Stomach smooth muscle (tissue), 2 donors: ENCODE data around the gene FBXO39.
"Not testable (repeated sequence)": the region's sequence is repeated elsewhere in the genome, so short reads cannot be mapped to it uniquely, and the experiment has no call there.

Experiments
- H3K27ac ChIP-seq: one replicate; pipeline ENCODE4 v1.7.0; 2013; ENCODE audit warnings: mild to moderate bottlenecking, low read length, inconsistent platforms
- H3K27me3 ChIP-seq, 2 donors: one replicate each; pipeline ENCODE4 v1.7.0; 2013; ENCODE audit warnings: low read length in 2 of 2; ENCODE audit not compliant: insufficient read depth in 2 of 2, control insufficient read depth in 1 of 2
- H3K36me3 ChIP-seq, 2 donors: one replicate each; pipeline ENCODE4 v1.7.0; 2013; ENCODE audit warnings: low read length in 2 of 2; ENCODE audit not compliant: control insufficient read depth in 2 of 2, insufficient read depth in 2 of 2
- H3K4me1 ChIP-seq: one replicate; pipeline ENCODE4 v1.7.0; 2013; ENCODE audit warnings: low read length; ENCODE audit not compliant: control insufficient read depth, insufficient read depth
- H3K4me3 ChIP-seq, 2 donors: one replicate each; pipeline ENCODE4 v1.7.0; 2013; ENCODE audit warnings: low read length in 2 of 2
- H3K9ac ChIP-seq, 2 donors: one replicate each; pipeline ENCODE4 v1.7.0; 2013; ENCODE audit warnings: low read length in 2 of 2, mild to moderate bottlenecking in 1 of 2
- H3K9me3 ChIP-seq, 2 donors: one replicate each; pipeline ENCODE4 v1.7.0; 2013; ENCODE audit warnings: low read length in 2 of 2; ENCODE audit not compliant: control insufficient read depth in 2 of 2
- donor health status: healthy.
- donor health status: Pancreatic carcinoma.

Gene FBXO39

GRCh38 chr17:6756425-6757031 is 19.5 kb upstream of the FBXO39 start:
- Histone ChIP-seq H3K27ac (peak overlapping the region; percentile 80), H3K9me3 (no peaks in the 10 kb centered on the region), H3K27me3 (no peaks in the 10 kb centered on the region), H3K36me3 (peaks cover 9 to 18% of the 10 kb centered on the region in 2 donors), H3K4me1 (peaks cover 44% of the 10 kb centered on the region), H3K4me3 (peak overlapping the region; percentile 77 to 88), H3K9ac (peak overlapping the region; percentile 80)

GRCh38 chr17:6757747-6758146 is 18.3 kb upstream of the FBXO39 start:
- no peak overlapping the region for H3K27ac ChIP-seq
- H3K9me3 ChIP-seq, result no peaks in the 10 kb centered on the region
- H3K27me3 ChIP-seq, result no peaks in the 10 kb centered on the region
- no peak overlapping the region for H3K9ac ChIP-seq
- H3K4me1 ChIP-seq, result peaks cover 36% of the 10 kb centered on the region
- H3K36me3 ChIP-seq, result peaks cover 9 to 26% of the 10 kb centered on the region in 2 donors
- no peak overlapping the region for H3K4me3 ChIP-seq

- peaks cover 16 to 50% of the 10 kb centered on the region in 2 donors for H3K36me3 ChIP-seq
- H3K9me3 ChIP-seq, result no peaks in the 10 kb centered on the region
- H3K4me3 ChIP-seq, result no peak overlapping the region
- peaks cover 11% of the 10 kb centered on the region for H3K4me1 ChIP-seq
- H3K27me3 ChIP-seq, result no peaks in the 10 kb centered on the region
- no peak overlapping the region for H3K27ac ChIP-seq
- H3K9ac ChIP-seq, result no peak overlapping the region
These were observed 14.2 kb upstream of the FBXO39 start for GRCh38 chr17:6761779-6762178.

- Histone ChIP-seq H3K4me1 (no peaks in the 10 kb centered on the region), H3K4me3 (no peak overlapping the region), H3K36me3 (peaks cover 55 to 56% of the 10 kb centered on the region in 2 donors), H3K9ac (no peak overlapping the region), H3K27me3 (no peaks in the 10 kb centered on the region), H3K27ac (no peak overlapping the region), H3K9me3 (peaks cover 8 to 16% of the 10 kb centered on the region in 2 donors)
These were observed 7.6 kb upstream of the FBXO39 start for GRCh38 chr17:6768447-6768846.

GRCh38 chr17:6772016-6772415 is 4.0 kb upstream of the FBXO39 start:
- peaks cover 34 to 50% of the 10 kb centered on the region in 2 donors for H3K36me3 ChIP-seq
- no peak overlapping the region for H3K4me3 ChIP-seq

GRCh38 chr17:6774906-6775305 is 1.1 kb upstream of the FBXO39 start:
- not testable (repeated sequence) for H3K4me3 ChIP-seq, H3K4me1 ChIP-seq, H3K9ac ChIP-seq, H3K27ac ChIP-seq
- peaks cover 17 to 19% of the 10 kb centered on the region in 2 donors for H3K9me3 ChIP-seq
- peaks cover 3 to 19% of the 10 kb centered on the region in 2 donors for H3K27me3 ChIP-seq
- peaks cover 25 to 32% of the 10 kb centered on the region in 2 donors for H3K36me3 ChIP-seq

More at GRCh38 chr17:6772016-6772415, 4.0 kb upstream of the FBXO39 start:
- Histone ChIP-seq H3K9ac (no peak overlapping the region), H3K27ac (no peak overlapping the region), H3K9me3 (peaks cover 18 to 24% of the 10 kb centered on the region in 2 donors), H3K4me1 (no peaks in the 10 kb centered on the region), H3K27me3 (peaks cover 0 to 12% of the 10 kb centered on the region in 2 donors)

- no peak overlapping the region for H3K4me3 ChIP-seq
- no peak overlapping the region for H3K9ac ChIP-seq
- no peaks in the 10 kb centered on the region for H3K4me1 ChIP-seq
- no peaks in the 10 kb centered on the region for H3K36me3 ChIP-seq
- H3K27me3 ChIP-seq, result peaks cover 8 to 24% of the 10 kb centered on the region in 2 donors
- H3K9me3 ChIP-seq, result peaks cover 5 to 12% of the 10 kb centered on the region in 2 donors
- no peak overlapping the region for H3K27ac ChIP-seq
These were observed 3.4 kb downstream of the FBXO39 start for GRCh38 chr17:6779411-6779810.

- Histone ChIP-seq H3K9ac (no peak overlapping the region), H3K36me3 (no peaks in the 10 kb centered on the region), H3K9me3 (peaks cover 2 to 6% of the 10 kb centered on the region in 2 donors), H3K27ac (no peak overlapping the region), H3K4me1 (no peaks in the 10 kb centered on the region), H3K27me3 (peaks cover 8 to 24% of the 10 kb centered on the region in 2 donors), H3K4me3 (no peak overlapping the region)
These were observed 4.0 kb downstream of the FBXO39 start for GRCh38 chr17:6780001-6780400.

- Histone ChIP-seq H3K36me3 (no peaks in the 10 kb centered on the region), H3K27ac (no peak overlapping the region), H3K4me1 (no peaks in the 10 kb centered on the region), H3K27me3 (peaks cover 8 to 19% of the 10 kb centered on the region in 2 donors), H3K9me3 (peaks cover 0 to 3% of the 10 kb centered on the region in 2 donors), H3K9ac (no peak overlapping the region), H3K4me3 (no peak overlapping the region)
These were observed 4.9 kb downstream of the FBXO39 start for GRCh38 chr17:6780886-6781285.

GRCh38 chr17:6782244-6782643 is 6.2 kb downstream of the FBXO39 start:
- Histone ChIP-seq H3K4me1 (no peaks in the 10 kb centered on the region), H3K9me3 (peaks cover 0 to 3% of the 10 kb centered on the region in 2 donors)

GRCh38 chr17:6786618-6787017 is 10.6 kb downstream of the FBXO39 start:
- no peaks in the 10 kb centered on the region for H3K9me3 ChIP-seq
- H3K36me3 ChIP-seq, result no peaks in the 10 kb centered on the region
- no peak overlapping the region for H3K9ac ChIP-seq
- H3K4me3 ChIP-seq, result no peak overlapping the region
- H3K27me3 ChIP-seq, result peaks cover 0 to 12% of the 10 kb centered on the region in 2 donors
- no peaks in the 10 kb centered on the region for H3K4me1 ChIP-seq
- no peak overlapping the region for H3K27ac ChIP-seq

More at GRCh38 chr17:6782244-6782643, 6.2 kb downstream of the FBXO39 start:
- Histone ChIP-seq H3K4me3 (no peak overlapping the region), H3K9ac (no peak overlapping the region), H3K27ac (no peak overlapping the region), H3K36me3 (no peaks in the 10 kb centered on the region), H3K27me3 (peaks cover 8 to 19% of the 10 kb centered on the region in 2 donors)
